Transverse colon (tissue), 4 donors: ENCODE results near the gene UCK2.

ENCODE experiments used
- POLR2AphosphoS5 ChIP-seq, 3 donors: sonication (generic); formaldehyde crosslinking; IDR thresholded peaks; one replicate each; pipeline ENCODE4 v1.6.1; 2016; ENCODE audit warnings: antibody characterized with exemption in 3 of 3
- TF ChIP-seq, protein P1 (sequence below), 5 experiments: fragments of 200-600 bp in 3 of 5; fragments of 450-650 bp in 2 of 5; sonication (generic) in 3 of 5; IDR thresholded peaks; 1 replicate in 2 of 5; 2 replicates in 3 of 5; pipeline ENCODE4 v1.5.1; 2016 to 2017; ENCODE audit warnings: antibody characterized with exemption in 5 of 5, inconsistent platforms in 3 of 5, mild to moderate bottlenecking in 2 of 5, moderate library complexity in 1 of 5

DNA sequence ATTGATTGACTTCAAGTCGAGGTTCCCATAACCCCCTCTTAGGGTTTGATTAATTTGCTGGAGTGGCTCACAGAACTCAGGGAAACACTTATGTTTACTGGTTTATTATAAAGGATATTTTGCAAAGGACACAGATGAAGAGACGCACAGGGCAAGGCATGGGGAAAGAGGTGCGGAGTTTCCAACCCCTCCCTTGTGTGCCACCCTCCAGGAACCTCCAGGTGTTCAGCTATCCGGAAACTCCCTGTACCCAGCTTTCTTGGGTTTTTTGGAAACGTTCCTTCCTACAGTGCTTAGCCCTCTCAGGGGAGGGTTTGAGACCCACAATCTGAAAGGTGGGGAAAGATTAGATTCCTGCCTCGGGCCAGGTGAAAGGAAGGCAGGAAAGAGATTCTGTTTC, 48.2 kb downstream of the UCK2 start:
- TF ChIP-seq, protein P1, sequence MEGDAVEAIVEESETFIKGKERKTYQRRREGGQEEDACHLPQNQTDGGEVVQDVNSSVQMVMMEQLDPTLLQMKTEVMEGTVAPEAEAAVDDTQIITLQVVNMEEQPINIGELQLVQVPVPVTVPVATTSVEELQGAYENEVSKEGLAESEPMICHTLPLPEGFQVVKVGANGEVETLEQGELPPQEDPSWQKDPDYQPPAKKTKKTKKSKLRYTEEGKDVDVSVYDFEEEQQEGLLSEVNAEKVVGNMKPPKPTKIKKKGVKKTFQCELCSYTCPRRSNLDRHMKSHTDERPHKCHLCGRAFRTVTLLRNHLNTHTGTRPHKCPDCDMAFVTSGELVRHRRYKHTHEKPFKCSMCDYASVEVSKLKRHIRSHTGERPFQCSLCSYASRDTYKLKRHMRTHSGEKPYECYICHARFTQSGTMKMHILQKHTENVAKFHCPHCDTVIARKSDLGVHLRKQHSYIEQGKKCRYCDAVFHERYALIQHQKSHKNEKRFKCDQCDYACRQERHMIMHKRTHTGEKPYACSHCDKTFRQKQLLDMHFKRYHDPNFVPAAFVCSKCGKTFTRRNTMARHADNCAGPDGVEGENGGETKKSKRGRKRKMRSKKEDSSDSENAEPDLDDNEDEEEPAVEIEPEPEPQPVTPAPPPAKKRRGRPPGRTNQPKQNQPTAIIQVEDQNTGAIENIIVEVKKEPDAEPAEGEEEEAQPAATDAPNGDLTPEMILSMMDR (IDR thresholded peaks at IDR 0.05), result no peak
- TF ChIP-seq POLR2AphosphoS5 (IDR thresholded peaks at IDR 0.05), result no peak
